ENCODE measurements around the gene SLC25A19. TPM values are rescaled to one million over a fixed set of nuclear protein-coding genes. Genes with fewer than 3 reads are reported as not detected.

SLC25A19 gene
- total RNA-seq, 4 donors from 2014 or later, result 16.7 to 23.1 (median 20.1) TPM

DNA sequence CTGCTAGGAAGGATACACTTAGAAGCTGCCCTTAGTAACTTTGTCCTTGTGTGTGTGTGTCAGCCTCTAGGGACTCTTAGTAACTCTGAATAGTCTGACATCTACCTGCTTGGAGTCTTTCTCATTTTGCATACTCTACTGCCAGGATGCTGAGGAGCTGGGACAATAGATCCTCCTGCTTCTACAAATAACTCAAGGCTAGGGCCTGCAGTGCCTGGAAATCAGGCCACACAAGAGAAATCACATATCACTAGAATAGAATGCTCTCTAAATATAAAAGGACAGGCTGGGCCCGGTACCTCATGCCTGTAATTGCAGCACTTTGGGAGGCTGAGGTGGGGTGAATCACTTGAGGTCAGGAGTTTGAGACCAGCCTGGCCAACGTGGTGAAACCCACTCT is 38.5 kb upstream of the SLC25A19 start:
- no peaks in the 10 kb centered on the region for H3K27me3 ChIP-seq
- peaks cover 0 to 9% (median 0%) of the 10 kb centered on the region in 3 donors for H3K36me3 ChIP-seq
- H3K4me1 ChIP-seq, result peaks cover 0 to 40% (median 18%) of the 10 kb centered on the region in 4 donors
- no peak for DNase-seq (ENCODE audit: low spot score in 2 of 2)
- H3K9me3 ChIP-seq, result no peaks in the 10 kb centered on the region
- TF ChIP-seq EP300 (IDR thresholded peaks at IDR 0.05), result no peak
- TF ChIP-seq, protein P1, sequence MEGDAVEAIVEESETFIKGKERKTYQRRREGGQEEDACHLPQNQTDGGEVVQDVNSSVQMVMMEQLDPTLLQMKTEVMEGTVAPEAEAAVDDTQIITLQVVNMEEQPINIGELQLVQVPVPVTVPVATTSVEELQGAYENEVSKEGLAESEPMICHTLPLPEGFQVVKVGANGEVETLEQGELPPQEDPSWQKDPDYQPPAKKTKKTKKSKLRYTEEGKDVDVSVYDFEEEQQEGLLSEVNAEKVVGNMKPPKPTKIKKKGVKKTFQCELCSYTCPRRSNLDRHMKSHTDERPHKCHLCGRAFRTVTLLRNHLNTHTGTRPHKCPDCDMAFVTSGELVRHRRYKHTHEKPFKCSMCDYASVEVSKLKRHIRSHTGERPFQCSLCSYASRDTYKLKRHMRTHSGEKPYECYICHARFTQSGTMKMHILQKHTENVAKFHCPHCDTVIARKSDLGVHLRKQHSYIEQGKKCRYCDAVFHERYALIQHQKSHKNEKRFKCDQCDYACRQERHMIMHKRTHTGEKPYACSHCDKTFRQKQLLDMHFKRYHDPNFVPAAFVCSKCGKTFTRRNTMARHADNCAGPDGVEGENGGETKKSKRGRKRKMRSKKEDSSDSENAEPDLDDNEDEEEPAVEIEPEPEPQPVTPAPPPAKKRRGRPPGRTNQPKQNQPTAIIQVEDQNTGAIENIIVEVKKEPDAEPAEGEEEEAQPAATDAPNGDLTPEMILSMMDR (IDR thresholded peaks at IDR 0.05), result no peak
- TF ChIP-seq POLR2A (IDR thresholded peaks at IDR 0.05), result no peak
- 70 to 73% methylated on average over 2 of the region's 2 CpGs for WGBS, 2 donors
- no peak overlapping the region for H3K27ac ChIP-seq
- no peak overlapping the region for H3K4me3 ChIP-seq

DNA sequence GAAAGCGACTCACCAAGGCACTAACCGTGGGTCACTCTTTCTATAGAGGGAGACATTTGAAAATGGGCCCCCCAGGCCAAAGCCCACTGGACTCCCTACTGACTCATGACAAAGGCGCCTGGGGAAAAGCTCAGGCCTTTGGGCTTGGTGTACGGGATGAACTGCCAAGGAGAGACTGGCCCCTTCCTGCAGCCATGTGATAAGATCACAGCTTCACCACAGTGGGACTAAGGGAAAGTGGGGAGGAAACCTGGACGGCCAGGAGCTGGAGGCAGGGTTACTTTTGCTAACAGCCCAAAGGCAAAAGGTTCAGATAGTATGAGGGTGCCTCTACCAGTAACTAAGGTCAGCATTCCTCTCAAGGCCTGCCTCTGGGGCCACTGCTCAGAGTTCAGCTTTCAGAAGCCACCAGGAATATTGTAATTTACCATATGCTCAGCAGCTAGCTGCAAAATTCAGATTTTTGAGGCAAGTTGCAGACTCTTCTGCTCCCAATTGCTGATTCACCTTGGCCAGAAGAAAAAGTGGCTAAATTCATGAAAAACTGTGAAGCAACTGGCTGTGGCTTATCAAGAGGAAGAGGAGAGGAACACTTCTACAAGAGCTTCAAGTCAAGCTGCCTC is 37.1 kb upstream of the SLC25A19 start:
- peaks cover 0 to 29% (median 14%) of the 10 kb centered on the region in 4 donors for H3K4me1 ChIP-seq
- no peak overlapping the region for H3K4me3 ChIP-seq
- no peak for TF ChIP-seq POLR2A (IDR thresholded peaks at IDR 0.05)
- TF ChIP-seq, protein P1 (IDR thresholded peaks at IDR 0.05), result no peak
- TF ChIP-seq EP300 (IDR thresholded peaks at IDR 0.05), result no peak
- H3K27ac ChIP-seq, result peak overlapping the region in 2 of 4 donors; percentile 17 to 38
- H3K36me3 ChIP-seq, result peaks cover 0 to 16% (median 5%) of the 10 kb centered on the region in 3 donors
- H3K9me3 ChIP-seq, result no peaks in the 10 kb centered on the region
- WGBS, 2 donors, result 56 to 65% methylated on average over 5 of the region's 5 CpGs
- no peak for DNase-seq (ENCODE audit: low spot score in 2 of 2)
- H3K27me3 ChIP-seq, result no peaks in the 10 kb centered on the region

DNA sequence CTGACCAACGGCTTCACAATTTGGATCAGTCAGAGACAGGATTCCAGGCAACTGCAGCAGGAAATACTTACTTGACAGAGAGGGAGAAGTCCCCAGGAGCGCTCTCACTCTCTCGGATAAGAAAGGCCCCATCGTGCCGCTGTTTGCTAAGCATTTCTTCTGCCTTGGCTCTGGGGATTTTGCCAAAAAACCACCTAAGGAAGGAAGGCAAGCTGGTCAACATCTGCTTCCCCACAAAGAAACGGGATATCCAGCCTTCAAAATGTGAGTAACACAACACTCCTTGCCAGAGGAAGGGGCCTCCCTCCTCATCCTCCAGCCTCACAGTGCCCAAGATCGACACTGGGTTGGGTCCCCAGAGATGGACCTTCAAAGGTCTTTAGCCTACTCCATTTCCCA is 36.6 kb upstream of the SLC25A19 start:
- no peak for DNase-seq (ENCODE audit: low spot score in 2 of 2)
- 55 to 75% methylated on average over 7 of the region's 7 CpGs for WGBS, 2 donors
- peak overlapping the region in 2 of 4 donors; percentile 17 to 38 for H3K27ac ChIP-seq
- no peak overlapping the region for H3K4me3 ChIP-seq
- no peaks in the 10 kb centered on the region for H3K27me3 ChIP-seq
- H3K9me3 ChIP-seq, result no peaks in the 10 kb centered on the region
- peaks cover 0 to 21% (median 7%) of the 10 kb centered on the region in 3 donors for H3K36me3 ChIP-seq
- peak in 1 of 2 donors; percentile 14 for TF ChIP-seq EP300 (IDR thresholded peaks at IDR 0.05)
- TF ChIP-seq, protein P1 (IDR thresholded peaks at IDR 0.05), result no peak
- peaks cover 0 to 24% (median 9%) of the 10 kb centered on the region in 4 donors for H3K4me1 ChIP-seq

DNA sequence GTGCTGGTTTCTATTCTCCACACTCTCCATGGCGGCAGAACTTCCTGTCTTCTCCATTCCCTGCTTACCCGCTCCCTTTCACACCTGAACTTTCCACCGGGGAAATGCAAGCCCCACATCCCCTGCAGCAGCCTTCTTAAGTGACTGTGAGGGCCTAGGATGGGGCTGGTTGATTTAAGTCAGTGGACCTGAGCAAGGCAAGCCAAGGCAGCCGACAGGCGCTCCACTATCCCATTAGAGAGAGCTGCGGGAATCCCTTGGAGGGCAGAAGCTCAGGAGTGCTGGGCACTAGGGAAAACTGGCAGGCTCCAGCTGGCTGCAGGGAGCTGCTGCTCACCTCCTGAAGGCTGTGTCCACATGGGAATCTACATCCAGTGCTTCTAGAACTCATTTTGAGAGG is 36.1 kb upstream of the SLC25A19 start:
- no peak for DNase-seq (ENCODE audit: low spot score in 2 of 2)
- WGBS, 2 donors, result 87 to 90% methylated on average over 6 of the region's 6 CpGs
- H3K27ac ChIP-seq, result peak overlapping the region in 3 of 4 donors; percentile 9 to 48 (median 17)
- H3K9me3 ChIP-seq, result no peaks in the 10 kb centered on the region
- TF ChIP-seq, protein P1 (IDR thresholded peaks at IDR 0.05), result no peak
- TF ChIP-seq EP300 (IDR thresholded peaks at IDR 0.05) (no peak), POLR2A (IDR thresholded peaks at IDR 0.05) (no peak)
- H3K4me1 ChIP-seq, result peaks cover 0 to 19% (median 8%) of the 10 kb centered on the region in 4 donors
- H3K4me3 ChIP-seq, result no peak overlapping the region
- H3K27me3 ChIP-seq, result no peaks in the 10 kb centered on the region
- H3K36me3 ChIP-seq, result peaks cover 0 to 26% (median 7%) of the 10 kb centered on the region in 3 donors

DNA sequence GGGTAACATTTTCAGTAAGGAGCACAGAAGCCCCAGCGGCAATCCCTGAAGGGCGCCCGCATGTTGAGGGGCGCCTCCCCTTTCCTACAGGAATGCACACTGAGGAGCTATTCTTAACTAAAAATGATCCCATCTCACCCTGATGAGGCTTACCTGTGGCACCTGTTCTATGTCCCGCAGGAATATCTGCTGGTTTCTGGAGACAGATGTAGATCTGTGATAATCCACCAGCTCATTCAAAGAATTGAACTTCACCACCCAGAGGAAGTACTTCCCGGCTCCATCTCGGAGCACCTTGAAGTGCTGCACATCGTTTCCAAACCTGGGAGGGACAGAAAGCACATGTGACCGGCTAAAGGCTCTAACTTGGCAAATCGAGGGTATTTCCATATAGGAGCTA is 32.3 kb upstream of the SLC25A19 start:
- Histone ChIP-seq H3K27me3 (no peaks in the 10 kb centered on the region), H3K9me3 (no peaks in the 10 kb centered on the region), H3K27ac (no peak overlapping the region), H3K36me3 (peaks cover 0 to 44% (median 12%) of the 10 kb centered on the region in 3 donors), H3K4me1 (peaks cover 0 to 17% (median 8%) of the 10 kb centered on the region in 4 donors), H3K4me3 (no peak overlapping the region)
- TF ChIP-seq EP300 (IDR thresholded peaks at IDR 0.05), result no peak
- no peak for TF ChIP-seq POLR2A (IDR thresholded peaks at IDR 0.05)
- TF ChIP-seq, protein P1 (IDR thresholded peaks at IDR 0.05), result no peak
- 81 to 92% methylated on average over 10 of the region's 10 CpGs for WGBS, 2 donors
- no peak for DNase-seq (ENCODE audit: low spot score in 2 of 2)

All from tibial nerve (tissue), 4 donors.